K562 (cell line): Measurements from ENCODE around the gene SGMS1. TPM values are rescaled to one million over a fixed set of nuclear protein-coding genes. Genes with fewer than 3 reads are reported as not detected.

Experiments
- ATAC-seq: fragments of 200-7000 bp; cut with Tn5 transposase; 3 replicates; pipeline ENCODE4 v1.9.1; 2020; ENCODE audit warnings: moderate library complexity
- BruUV-seq: library from RNA; stranded (reverse); fragments of 400-500 nt; replicated peaks from 2 replicates; lab custom pipeline; 2021; lab: Mats Ljungman, UMichigan
- CTCF ChIA-PET: fragments of 300-600 bp; formaldehyde crosslinking; extraction: SDS; loops from one replicate; lab custom pipeline; 2021; ENCODE audit warnings: low intra/inter-chr PET ratio; lab: Yijun Ruan, JAX
- POLR2A ChIA-PET: fragments of 300-600, 350-650 bp; sonication (Branson Sonifier 250); formaldehyde crosslinking; extraction: SDS; loops from one replicate; lab custom pipeline; 2021; ENCODE audit warnings: antibody characterized with exemption, inconsistent platforms; lab: Yijun Ruan, JAX
- DNase-seq, 4 experiments: peaks; one replicate each; pipeline versions ENCODE4 v3.0.0 to v3.0.0-alpha.2; 2011 to 2018; ENCODE audit warnings: low spot score in 3 of 4, mixed read lengths in 3 of 4; ENCODE audit errors: extremely low read depth in 1 of 4
- FAIRE-seq: peaks from 2 replicates; lab custom pipeline; 2011; peaks lifted over from hg19 to GRCh38; lab: Jason Lieb, UNC
- H2AFZ ChIP-seq: 2 replicates; pipeline ENCODE4 v1.6.0; 2011; ENCODE audit warnings: low read depth, low read length, control low read depth, inconsistent platforms
- H3K27ac ChIP-seq: fragments of 200-600 bp; 3 replicates; pipeline ENCODE4 v1.8.0; 2011; ENCODE audit warnings: low read depth, mild to moderate bottlenecking, control low read depth, inconsistent platforms, low read length, moderate library complexity, mixed read lengths; ENCODE audit errors: extremely low read depth
- H3K27me3 ChIP-seq, 2 experiments: fragments of 300-600 bp in 1 of 2; 2 replicates in 1 of 2; 3 replicates in 1 of 2; pipeline versions ENCODE4 v1.6.0 to v1.8.0; 2011; ENCODE audit warnings: inconsistent platforms in 2 of 2, low read length in 2 of 2, mild to moderate bottlenecking in 1 of 2, mixed read lengths in 1 of 2, moderate library complexity in 1 of 2; ENCODE audit not compliant: control insufficient read depth in 2 of 2, insufficient read depth in 2 of 2
- H3K36me3 ChIP-seq: fragments of 300-600 bp; 3 replicates; pipeline ENCODE4 v1.8.0; 2011; ENCODE audit warnings: mild to moderate bottlenecking, low read length, inconsistent platforms; ENCODE audit not compliant: control insufficient read depth, insufficient read depth
- H3K4me1 ChIP-seq, 2 experiments: fragments of 200-600 bp in 1 of 2; replicated peaks in 1 of 2; 2 replicates in 1 of 2; 3 replicates in 1 of 2; pipeline versions ENCODE4 v1.5.1 to v1.8.0; 2011; ENCODE audit warnings: inconsistent platforms in 2 of 2, low read length in 2 of 2, mild to moderate bottlenecking in 1 of 2, mixed read lengths in 1 of 2, moderate library complexity in 1 of 2; ENCODE audit not compliant: control insufficient read depth in 2 of 2, insufficient read depth in 2 of 2
- H3K4me2 ChIP-seq: 2 replicates; pipeline ENCODE4 v1.6.1; 2011; ENCODE audit warnings: low read length, control low read depth, inconsistent platforms, mixed read lengths; ENCODE audit not compliant: insufficient read depth
- H3K4me3 ChIP-seq: fragments of 200-600 bp; sonication (generic), shearing (Covaris generic); 2 replicates; pipeline ENCODE4 v1.5.1; 2016; ENCODE audit warnings: control low read depth, inconsistent platforms
- H3K79me2 ChIP-seq: fragments of 200-600 bp; 3 replicates; pipeline ENCODE4 v1.8.0; 2011; ENCODE audit warnings: low read length, inconsistent platforms; ENCODE audit not compliant: control insufficient read depth, insufficient read depth
- H3K9ac ChIP-seq, 2 experiments: 2 replicates each; pipeline versions ENCODE4 v1.6.0 to v1.6.1; 2011; ENCODE audit warnings: low read depth in 2 of 2, low read length in 2 of 2, control low read depth in 1 of 2, inconsistent platforms in 1 of 2, mild to moderate bottlenecking in 1 of 2, mixed read lengths in 1 of 2; ENCODE audit not compliant: insufficient read depth in 1 of 2
- H3K9me1 ChIP-seq: one replicate; pipeline ENCODE4 v1.6.0; 2011; ENCODE audit warnings: inconsistent platforms, mild to moderate bottlenecking, low read length, moderate library complexity; ENCODE audit not compliant: control insufficient read depth, insufficient read depth
- H3K9me3 ChIP-seq: replicated peaks from 2 replicates; pipeline ENCODE4 v1.5.1; 2011; ENCODE audit warnings: low read depth, low read length, inconsistent platforms; ENCODE audit not compliant: control insufficient read depth, insufficient read depth
- H4K20me1 ChIP-seq: replicated peaks from 2 replicates; pipeline ENCODE4 v1.6.1; 2011; ENCODE audit warnings: low read length, inconsistent platforms, mixed read lengths; ENCODE audit not compliant: control insufficient read depth, insufficient read depth
- ASH1L ChIP-seq: fragments of 450-650 bp; IDR thresholded peaks from 2 replicates; pipeline ENCODE4 v1.6.1; 2018; ENCODE audit warnings: borderline replicate concordance, mild to moderate bottlenecking, low read depth; ENCODE audit not compliant: partially characterized antibody
- CCAR2 ChIP-seq: fragments of 200-400 bp; formaldehyde crosslinking; IDR thresholded peaks from 2 replicates; pipeline ENCODE4 v1.6.1; 2017; ENCODE audit warnings: mild to moderate bottlenecking, low read depth, low read length
- CREM ChIP-seq: IDR thresholded peaks from 2 replicates; pipeline ENCODE4 v1.6.1; 2014; ENCODE audit warnings: antibody characterized with exemption, low read depth
- GABPB1 ChIP-seq: sonication (generic); formaldehyde crosslinking; IDR thresholded peaks from 2 replicates; pipeline ENCODE4 v1.8.0; 2022; ENCODE audit warnings: mild to moderate bottlenecking, missing genetic modification reagents
- PHTF2 ChIP-seq: fragments of 250-450 bp; sonication (Bioruptor Pico); IDR thresholded peaks from 2 replicates; pipeline ENCODE4 v1.5.0; 2021; ENCODE audit warnings: mild to moderate bottlenecking
- PTTG1 ChIP-seq: fragments of 450-650 bp; IDR thresholded peaks from 2 replicates; pipeline ENCODE4 v1.6.1; 2016; ENCODE audit warnings: low read depth, mild to moderate bottlenecking, missing genetic modification characterization, missing compliant biosample characterization
- PURB ChIP-seq: sonication (generic); formaldehyde crosslinking; IDR thresholded peaks from 2 replicates; pipeline ENCODE4 v1.9.0; 2021; ENCODE audit warnings: low read depth, mild to moderate bottlenecking, missing genetic modification reagents
- RFX7 ChIP-seq: fragments of 250-450 bp; sonication (Bioruptor Pico); IDR thresholded peaks from 2 replicates; pipeline ENCODE4 v1.5.1; 2021; ENCODE audit warnings: mild to moderate bottlenecking
- SRSF3 ChIP-seq: fragments of 200-400 bp; formaldehyde crosslinking; IDR thresholded peaks from 2 replicates; pipeline ENCODE4 v1.6.1; 2016; ENCODE audit warnings: mild to moderate bottlenecking, low read length, moderate library complexity; ENCODE audit not compliant: insufficient read depth
- ZBTB7A ChIP-seq: IDR thresholded peaks from 2 replicates; pipeline ENCODE4 v1.6.1; 2011; ENCODE audit warnings: low read depth, mild to moderate bottlenecking, low read length, moderate library complexity, borderline replicate concordance; ENCODE audit not compliant: control insufficient read depth
- ZKSCAN3 ChIP-seq: fragments of 250-450 bp; sonication (Bioruptor Pico); IDR thresholded peaks from 2 replicates; pipeline ENCODE4 v1.4.0; 2020
- ZNF134 ChIP-seq: fragments of 250-450 bp; sonication (Bioruptor Pico); conservative IDR thresholded peaks from 2 replicates; pipeline ENCODE4 v1.4.0; 2020
- ZNF217 ChIP-seq: sonication (generic); formaldehyde crosslinking; IDR thresholded peaks from 2 replicates; pipeline ENCODE4 v1.8.0; 2022; ENCODE audit warnings: mild to moderate bottlenecking, missing genetic modification reagents
- WGBS: fragments of 100-300 bp; shearing (Covaris generic); methylation state at CpG from one replicate; pipeline ENCODE4 v1.1.6; 2016; ENCODE audit warnings: low coverage, mixed read lengths; ENCODE audit not compliant: insufficient coverage; ENCODE audit errors: missing lambda C conversion rate; 5-methylcytosine and 5-hydroxymethylcytosine counted together
- in situ Hi-C: fragments of 300-500 bp; cut with MboI; formaldehyde crosslinking; loops from 4 replicates; pipeline ENCODE4 v1.15.0; 2018; ENCODE audit warnings: inconsistent platforms, mixed read lengths
- intact Hi-C: fragments of 100-400 bp; cut with micrococcal nuclease; formaldehyde crosslinking; loops from 2 replicates; pipeline ENCODE4 v1.14.2; 2022
- polyA plus RNA-seq, 8 experiments: library from polyadenylated mRNA; depleted of rRNA in 4 of 8; stranded (reverse) in 5 of 8; unstranded in 3 of 8; fragments of >200 nt; fragmentation: Nextera tagmentation in 2 of 8; fragmentation: Illumina TruSeq in 1 of 8; extraction: Ambion mirVana in 2 of 8; extraction: Trizol in 1 of 8; gene quantifications; 2 replicates each; pipeline versions ENCODE4 v1.2.1 to v1.2.3, GENCODE V29; 2011 to 2014; ENCODE audit warnings: inconsistent platforms in 1 of 8, missing spikeins in 1 of 8
- total RNA-seq, 7 experiments: library from RNA; depleted of rRNA in 6 of 7; stranded (reverse); fragments of >200 nt in 6 of 7; fragmentation: Illumina TruSeq in 2 of 7; extraction: Trizol in 2 of 7; gene quantifications; 2 replicates each; pipeline versions ENCODE4 v1.2.1 to v1.2.3, GENCODE V29; 2011 to 2021; ENCODE audit warnings: low replicate concordance in 1 of 7
- TF ChIP-seq, protein P1 (sequence below): fragments of 250-450 bp; sonication (Bioruptor Pico); IDR thresholded peaks from 2 replicates; pipeline ENCODE4 v1.9.0; 2021; ENCODE audit warnings: mild to moderate bottlenecking
- TF ChIP-seq, protein P2 (sequence below): fragments of 250-450 bp; sonication (Bioruptor Pico); IDR thresholded peaks from 2 replicates; pipeline ENCODE4 v1.4.0; 2020
- TF ChIP-seq, protein P3 (sequence below), 2 experiments: fragments of 200-800 bp in 1 of 2; sonication (Bioruptor generic) in 1 of 2; sonication (generic) in 1 of 2; formaldehyde crosslinking in 1 of 2; IDR thresholded peaks in 1 of 2; conservative IDR thresholded peaks in 1 of 2; 2 replicates each; pipeline versions ENCODE4 v1.5.0 to v1.6.1; 2016 to 2020; ENCODE audit warnings: missing compliant biosample characterization in 1 of 2, missing genetic modification characterization in 1 of 2, missing genetic modification reagents in 1 of 2

The SGMS1 gene
- total and polyA plus RNA-seq, 9 of the 15 experiments (the other 6 are each of a cell fraction or from before 2014, with no cell fraction given), result 22.6 to 232 (median 82.2) TPM

DNA sequence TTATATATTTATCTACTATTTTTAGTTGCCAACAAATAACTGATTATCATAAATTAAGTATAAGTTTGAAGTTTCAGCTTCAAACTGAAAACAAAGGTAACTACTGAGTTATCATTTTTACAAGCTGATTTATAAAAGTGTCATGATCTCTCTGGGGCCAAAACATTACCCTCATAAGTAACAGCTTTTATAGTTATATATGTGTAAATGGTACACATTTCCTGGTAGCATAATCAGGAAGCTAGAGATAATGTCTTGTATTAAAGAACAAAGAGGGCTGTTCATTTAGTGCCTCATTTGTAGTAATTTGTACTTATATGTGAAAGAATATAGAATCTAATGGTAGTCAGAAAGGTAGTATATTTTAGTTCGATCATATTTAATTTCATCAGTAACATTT is 162.6 kb downstream of the SGMS1 start:
- CTCF ChIA-PET, result no interaction called here
- peaks cover 18% of the 10 kb centered on the region for H3K36me3 ChIP-seq
- WGBS, result 79% methylated on average over 1 of the region's 1 CpG
- no peaks in the 10 kb centered on the region for H3K9me1 ChIP-seq
- no peaks in the 10 kb centered on the region for H3K79me2 ChIP-seq
- in situ Hi-C loops, result no loop called here
- H3K27ac ChIP-seq, result no peak overlapping the region
- H3K4me3 ChIP-seq, result no peak overlapping the region
- no peaks in the 10 kb centered on the region for H3K9me3 ChIP-seq
- FAIRE-seq (no peak), ATAC-seq (no peak), DNase-seq (no peak)
- no peak overlapping the region for H3K4me2 ChIP-seq
- no TSS peak for BruUV-seq
- POLR2A ChIA-PET, result interaction anchor here (1.7 kb wide), 1 partner anchor 10 kb away, joined by 6 read pairs; no protein-coding TSS in a partner anchor
- intact Hi-C loops, result no loop called here
- TF ChIP-seq, protein P1, sequence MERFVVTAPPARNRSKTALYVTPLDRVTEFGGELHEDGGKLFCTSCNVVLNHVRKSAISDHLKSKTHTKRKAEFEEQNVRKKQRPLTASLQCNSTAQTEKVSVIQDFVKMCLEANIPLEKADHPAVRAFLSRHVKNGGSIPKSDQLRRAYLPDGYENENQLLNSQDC (CRISPR knock-in tag), result no peak
- no peak for TF ChIP-seq GABPB1 (CRISPR knock-in tag)
- no peak for TF ChIP-seq ZKSCAN3 (CRISPR knock-in tag)
- TF ChIP-seq ZBTB7A, result no peak
- TF ChIP-seq, protein P2, sequence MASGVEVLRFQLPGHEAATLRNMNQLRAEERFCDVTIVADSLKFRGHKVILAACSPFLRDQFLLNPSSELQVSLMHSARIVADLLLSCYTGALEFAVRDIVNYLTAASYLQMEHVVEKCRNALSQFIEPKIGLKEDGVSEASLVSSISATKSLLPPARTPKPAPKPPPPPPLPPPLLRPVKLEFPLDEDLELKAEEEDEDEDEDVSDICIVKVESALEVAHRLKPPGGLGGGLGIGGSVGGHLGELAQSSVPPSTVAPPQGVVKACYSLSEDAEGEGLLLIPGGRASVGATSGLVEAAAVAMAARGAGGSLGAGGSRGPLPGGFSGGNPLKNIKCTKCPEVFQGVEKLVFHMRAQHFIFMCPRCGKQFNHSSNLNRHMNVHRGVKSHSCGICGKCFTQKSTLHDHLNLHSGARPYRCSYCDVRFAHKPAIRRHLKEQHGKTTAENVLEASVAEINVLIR (CRISPR knock-in tag), result no peak
- TF ChIP-seq SRSF3, result no peak
- TF ChIP-seq ZNF217, result no peak
- TF ChIP-seq PHTF2 (CRISPR knock-in tag), result no peak
- no peak for TF ChIP-seq PURB (CRISPR knock-in tag)
- no peak for TF ChIP-seq CCAR2
- no peak for TF ChIP-seq ZNF134 (CRISPR knock-in tag)
- no peak for TF ChIP-seq CREM
- TF ChIP-seq ASH1L, result no peak
- TF ChIP-seq RFX7, result no peak
- TF ChIP-seq, protein P3, sequence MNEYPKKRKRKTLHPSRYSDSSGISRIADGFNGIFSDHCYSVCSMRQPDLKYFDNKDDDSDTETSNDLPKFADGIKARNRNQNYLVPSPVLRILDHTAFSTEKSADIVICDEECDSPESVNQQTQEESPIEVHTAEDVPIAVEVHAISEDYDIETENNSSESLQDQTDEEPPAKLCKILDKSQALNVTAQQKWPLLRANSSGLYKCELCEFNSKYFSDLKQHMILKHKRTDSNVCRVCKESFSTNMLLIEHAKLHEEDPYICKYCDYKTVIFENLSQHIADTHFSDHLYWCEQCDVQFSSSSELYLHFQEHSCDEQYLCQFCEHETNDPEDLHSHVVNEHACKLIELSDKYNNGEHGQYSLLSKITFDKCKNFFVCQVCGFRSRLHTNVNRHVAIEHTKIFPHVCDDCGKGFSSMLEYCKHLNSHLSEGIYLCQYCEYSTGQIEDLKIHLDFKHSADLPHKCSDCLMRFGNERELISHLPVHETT (CRISPR knock-in tag; conservative IDR thresholded peaks at IDR 0.05 in 1 of 2, IDR thresholded peaks at IDR 0.05 in 1 of 2), result no peak
- no peak for TF ChIP-seq PTTG1 (tag)
- no peaks in the 10 kb centered on the region for H4K20me1 ChIP-seq
- H3K27me3 ChIP-seq, result no peaks in the 10 kb centered on the region
- H3K9ac ChIP-seq, result no peak overlapping the region
- no peak overlapping the region for H2AFZ ChIP-seq
- no peaks in the 10 kb centered on the region for H3K4me1 ChIP-seq
